Brain microvascular endothelial cell (primary cell): ENCODE measurements around the gene CEP97.
"Not testable (repeated sequence)": the region's sequence is repeated elsewhere in the genome, so short reads cannot be mapped to it uniquely, and the experiment has no call there.

ENCODE experiments used
- DNase-seq: peaks from one replicate; pipeline ENCODE4 v3.0.0-alpha.2; 2020
- H3K27ac ChIP-seq: fragments of 250-450 bp; sonication (Bioruptor Pico); 2 replicates; pipeline ENCODE4 v1.5.1; 2020; ENCODE audit warnings: mild to moderate bottlenecking, moderate library complexity
- H3K27me3 ChIP-seq: fragments of 250-450 bp; sonication (Bioruptor Pico); replicated peaks from 2 replicates; pipeline ENCODE4 v1.5.1; 2020; ENCODE audit warnings: mild to moderate bottlenecking
- H3K36me3 ChIP-seq: fragments of 250-450 bp; sonication (Bioruptor Pico); replicated peaks from 2 replicates; pipeline ENCODE4 v1.5.1; 2020; ENCODE audit warnings: mild to moderate bottlenecking
- H3K4me3 ChIP-seq: 2 replicates; pipeline ENCODE4 v1.5.1; 2011; ENCODE audit warnings: low read depth, mild to moderate bottlenecking, control low read depth, low read length, moderate library complexity
- CTCF ChIP-seq: IDR thresholded peaks from 2 replicates; pipeline ENCODE4 v1.5.1; 2011; ENCODE audit warnings: low read depth, mild to moderate bottlenecking, moderate library complexity, low read length, control low read depth, inconsistent platforms; ENCODE audit errors: missing control alignments
- in situ Hi-C: cut with HindIII; loops from 2 replicates; pipeline ENCODE4 v1.10.0; 2017; ENCODE audit warnings: low sequenced_read_pairs, low pct_ligation_motif_present

The CEP97 gene

DNA sequence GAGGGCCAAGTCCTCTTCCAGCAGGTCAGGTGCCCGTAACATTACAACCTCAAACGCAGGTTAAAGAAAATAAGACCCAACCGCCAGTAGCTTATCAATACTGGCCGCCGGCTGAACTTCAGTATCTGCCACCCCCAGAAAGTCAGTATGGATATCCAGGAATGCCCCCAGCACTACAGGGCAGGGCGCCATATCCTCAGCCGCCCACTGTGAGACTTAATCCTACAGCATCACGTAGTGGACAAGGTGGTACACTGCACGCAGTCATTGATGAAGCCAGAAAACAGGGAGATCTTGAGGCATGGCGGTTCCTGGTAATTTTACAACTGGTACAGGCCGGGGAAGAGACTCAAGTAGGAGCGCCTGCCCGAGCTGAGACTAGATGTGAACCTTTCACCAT is 30.9 kb upstream of the CEP97 start:
- H3K27ac ChIP-seq, H3K27me3 ChIP-seq, H3K36me3 ChIP-seq, H3K4me3 ChIP-seq, in situ Hi-C loops: not testable (repeated sequence)
- TF ChIP-seq CTCF, result peak; percentile 67
- DNase-seq, result peak; percentile 53

DNA sequence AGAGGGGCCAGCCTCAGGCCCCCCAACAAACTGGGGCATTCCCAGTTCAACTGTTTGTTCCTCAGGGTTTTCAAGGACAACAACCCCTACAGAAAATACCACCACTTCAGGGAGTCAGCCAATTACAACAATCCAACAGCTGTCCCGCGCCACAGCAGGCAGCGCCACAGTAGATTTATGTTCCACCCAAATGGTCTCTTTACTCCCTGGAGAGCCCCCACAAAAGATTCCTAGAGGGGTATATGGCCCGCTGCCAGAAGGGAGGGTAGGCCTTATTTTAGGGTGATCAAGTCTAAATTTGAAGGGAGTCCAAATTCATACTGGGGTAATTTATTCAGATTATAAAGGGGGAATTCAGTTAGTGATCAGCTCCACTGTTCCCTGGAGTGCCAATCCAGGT is 29.6 kb upstream of the CEP97 start:
- H3K27ac ChIP-seq, DNase-seq, in situ Hi-C loops, H3K27me3 ChIP-seq, H3K36me3 ChIP-seq, H3K4me3 ChIP-seq: not testable (repeated sequence)

DNA sequence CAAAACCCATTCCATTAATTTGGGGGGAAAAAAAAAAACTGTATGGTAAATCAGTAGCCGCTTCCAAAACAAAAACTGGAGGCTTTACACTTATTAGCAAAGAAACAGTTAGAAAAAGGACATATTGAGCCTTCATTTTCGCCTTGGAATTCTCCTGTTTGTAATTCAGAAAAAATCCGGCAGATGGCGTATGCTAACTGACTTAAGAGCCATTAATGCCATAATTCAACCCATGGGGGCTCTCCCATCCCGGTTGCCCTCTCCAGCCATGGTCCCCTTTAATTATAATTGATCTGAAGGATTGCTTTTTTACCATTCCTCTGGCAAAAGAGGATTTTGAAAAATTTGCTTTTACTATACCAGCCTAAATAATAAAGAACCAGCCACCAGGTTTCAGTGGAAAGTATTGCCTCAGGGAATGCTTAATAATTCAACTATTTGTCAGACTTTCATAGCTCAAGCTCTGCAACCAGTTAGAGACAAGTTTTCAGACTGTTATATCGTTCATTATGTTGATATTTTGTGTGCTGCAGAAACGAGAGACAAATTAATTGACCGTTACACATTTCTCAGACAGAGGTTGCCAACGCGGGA is 28.5 kb upstream of the CEP97 start:
- no peaks in the 10 kb centered on the region for H3K27me3 ChIP-seq
- H3K36me3 ChIP-seq, result no peaks in the 10 kb centered on the region
- H3K27ac ChIP-seq, result no peak overlapping the region
- DNase-seq, result peak; percentile 70
- peak; percentile 64 for TF ChIP-seq CTCF
- in situ Hi-C loops, result no loop called here
- H3K4me3 ChIP-seq, result no peak overlapping the region

GRCh38 chr3:101701696-101702634 is 22.4 kb upstream of the CEP97 start:
- in situ Hi-C loops, result no loop called here
- Histone ChIP-seq H3K4me3 (no peak overlapping the region), H3K27me3 (no peaks in the 10 kb centered on the region), H3K27ac (no peak overlapping the region), H3K36me3 (no peaks in the 10 kb centered on the region)
- no peak for DNase-seq
- no peak for TF ChIP-seq CTCF

- Histone ChIP-seq H3K27me3 (no peaks in the 10 kb centered on the region), H3K4me3 (no peak overlapping the region), H3K27ac (no peak overlapping the region), H3K36me3 (no peaks in the 10 kb centered on the region)
- in situ Hi-C loops, result no loop called here
- DNase-seq, result no peak
- TF ChIP-seq CTCF, result no peak
These were observed 21.7 kb upstream of the CEP97 start for GRCh38 chr3:101702726-101703125.

DNA sequence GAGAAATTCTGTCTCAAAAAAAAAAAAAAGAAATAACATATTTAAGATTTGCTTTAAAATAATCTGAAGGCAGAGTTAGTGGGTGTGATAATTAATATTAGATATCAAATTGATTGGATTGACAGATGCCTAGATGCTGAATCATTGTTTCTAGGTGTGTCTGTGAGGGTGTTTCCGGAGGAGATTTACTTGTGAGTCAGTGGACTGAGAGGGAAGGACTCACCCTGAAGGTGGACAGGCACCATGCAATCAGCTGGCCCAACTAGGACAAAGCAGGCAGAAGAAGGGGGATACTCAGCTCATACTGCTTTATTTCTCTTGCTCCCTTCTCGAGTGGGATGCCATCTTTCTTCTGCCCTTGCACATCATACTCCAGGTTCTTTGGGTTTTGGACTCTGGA is 21.2 kb upstream of the CEP97 start:
- Histone ChIP-seq H3K36me3 (no peaks in the 10 kb centered on the region), H3K4me3 (no peak overlapping the region), H3K27ac (no peak overlapping the region), H3K27me3 (no peaks in the 10 kb centered on the region)
- no peak for TF ChIP-seq CTCF
- DNase-seq, result no peak
- in situ Hi-C loops, result no loop called here

DNA sequence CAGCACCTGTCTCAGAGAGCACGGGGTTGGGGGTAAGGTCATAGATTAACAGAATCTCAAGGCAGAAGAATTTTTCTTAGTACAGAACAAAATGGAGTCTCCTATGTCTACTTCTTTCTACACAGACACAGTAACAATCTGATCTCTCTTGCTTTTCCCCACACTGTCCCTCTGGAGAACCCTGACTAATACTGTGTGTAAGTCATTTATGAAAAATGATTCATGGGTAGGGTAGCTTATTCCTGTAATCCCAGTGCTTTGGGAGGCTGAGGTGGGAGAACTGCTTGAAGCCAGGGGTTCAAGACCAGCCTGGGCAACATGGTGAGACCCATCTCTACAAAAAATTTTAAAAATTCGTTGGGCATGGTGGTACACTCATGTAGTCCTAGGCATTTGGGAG is 19.8 kb upstream of the CEP97 start:
- H3K36me3 ChIP-seq, DNase-seq, in situ Hi-C loops, H3K27me3 ChIP-seq, H3K4me3 ChIP-seq, H3K27ac ChIP-seq: not testable (repeated sequence)
